B cell (primary cell): Measurements from ENCODE around the gene PHF20. TPM values are rescaled to one million over a fixed set of nuclear protein-coding genes. Genes with fewer than 3 reads are reported as not detected.

Source experiments
- ATAC-seq: fragments of 200-7000 bp; cut with Tn5 transposase; one replicate; pipeline ENCODE4 v1.10.0; 2021; ENCODE audit warnings: low read depth, mild to moderate bottlenecking, moderate number of reproducible peaks, moderate library complexity
- CTCF ChIA-PET: fragments of 350-600 bp; sonication (Branson Sonifier 250); formaldehyde crosslinking; loops from one replicate; lab custom pipeline; 2021; ENCODE audit warnings: antibody characterized with exemption, inconsistent platforms; lab: Charles Lee
- POLR2A ChIA-PET: fragments of 350-600 bp; sonication (Branson Sonifier 250); formaldehyde crosslinking; loops from one replicate; lab custom pipeline; 2021; ENCODE audit warnings: antibody characterized with exemption; lab: Charles Lee
- DNase-seq: peaks from one replicate; pipeline ENCODE4 v3.0.0; 2013
- H2AFZ ChIP-seq: 2 replicates; pipeline ENCODE4 v1.6.1; 2012; ENCODE audit warnings: mild to moderate bottlenecking, low read depth, low read length; ENCODE audit not compliant: insufficient read depth, poor library complexity, severe bottlenecking
- H3K27ac ChIP-seq, 2 donors: 1 replicate in 1 of 2; 2 replicates in 1 of 2; pipeline ENCODE4 v1.5.1; 2012 to 2013; ENCODE audit warnings: low read length in 2 of 2, mild to moderate bottlenecking in 2 of 2, moderate library complexity in 1 of 2
- H3K27me3 ChIP-seq, 4 experiments: fragments of 200-600 bp in 1 of 4; sonication (generic) in 1 of 4; replicated peaks in 1 of 4; 1 replicate in 2 of 4; 2 replicates in 2 of 4; pipeline versions ENCODE4 v1.6.1 to v1.7.0; 2013 to 2016; ENCODE audit warnings: low read length in 3 of 4, mild to moderate bottlenecking in 2 of 4, mixed read lengths in 1 of 4, moderate library complexity in 1 of 4; ENCODE audit not compliant: insufficient read depth in 4 of 4, control insufficient read depth in 3 of 4; ENCODE audit errors: control extremely low read depth in 1 of 4
- H3K36me3 ChIP-seq, 2 experiments: replicated peaks in 1 of 2; 1 replicate in 1 of 2; 2 replicates in 1 of 2; pipeline versions ENCODE4 v1.6.1 to v1.7.1; 2013; ENCODE audit warnings: low read length in 1 of 2; ENCODE audit not compliant: insufficient read depth in 2 of 2, control insufficient read depth in 1 of 2; ENCODE audit errors: control extremely low read depth in 1 of 2, extremely low read depth in 1 of 2
- H3K4me1 ChIP-seq, 2 donors: fragments of 200-600 bp in 1 of 2; sonication (generic) in 1 of 2; 1 replicate in 1 of 2; 2 replicates in 1 of 2; pipeline versions ENCODE4 v1.5.1 to v1.6.1; 2013 to 2017; ENCODE audit warnings: low read length in 2 of 2; ENCODE audit not compliant: control insufficient read depth in 2 of 2, insufficient read depth in 2 of 2
- H3K4me2 ChIP-seq: replicated peaks from 2 replicates; pipeline ENCODE3; 2012; ENCODE audit warnings: mild to moderate bottlenecking, low read depth, low read length; ENCODE audit not compliant: poor library complexity, severe bottlenecking
- H3K4me3 ChIP-seq, 5 experiments: fragments of 200-600 bp in 1 of 5; sonication (generic) in 1 of 5; 1 replicate in 3 of 5; 2 replicates in 2 of 5; pipeline versions ENCODE4 v1.5.1 to v1.7.0; 2011 to 2016; ENCODE audit warnings: low read length in 4 of 5, mild to moderate bottlenecking in 4 of 5, low read depth in 2 of 5, control low read depth in 1 of 5, moderate library complexity in 1 of 5; ENCODE audit not compliant: insufficient read depth in 1 of 5; ENCODE audit errors: control extremely low read depth in 1 of 5, extremely low read depth in 1 of 5
- H3K79me2 ChIP-seq: fragments of 200-600 bp; sonication (generic); one replicate; pipeline ENCODE4 v1.6.0; 2016; ENCODE audit warnings: low read length; ENCODE audit not compliant: control insufficient read depth, insufficient read depth
- H3K9ac ChIP-seq: fragments of 200-600 bp; sonication (generic); 2 replicates; pipeline ENCODE4 v1.6.1; 2017; ENCODE audit warnings: mild to moderate bottlenecking, low read length, moderate library complexity
- H3K9me3 ChIP-seq, 3 donors: one replicate each; pipeline versions ENCODE4 v1.6.1 to v1.7.1; 2013; ENCODE audit warnings: low read length in 2 of 3; ENCODE audit not compliant: control insufficient read depth in 2 of 3, insufficient read depth in 1 of 3; ENCODE audit errors: control extremely low read depth in 1 of 3
- H4K20me1 ChIP-seq: 2 replicates; pipeline ENCODE4 v1.6.0; 2012; ENCODE audit warnings: mild to moderate bottlenecking, low read length; ENCODE audit not compliant: insufficient read depth, control insufficient read depth, poor library complexity, severe bottlenecking
- H3K27ac Mint-ChIP-seq: one replicate; pipeline ENCODE4 v1.8.0; 2021; ENCODE audit warnings: mixed read lengths
- H3K27me3 Mint-ChIP-seq: one replicate; pipeline ENCODE4 v1.8.0; 2021; ENCODE audit warnings: mixed read lengths
- H3K4me1 Mint-ChIP-seq: one replicate; pipeline ENCODE4 v1.8.0; 2021; ENCODE audit warnings: mixed read lengths
- H3K4me3 Mint-ChIP-seq: one replicate; pipeline ENCODE4 v1.8.0; 2021; ENCODE audit warnings: mixed read lengths
- H3K9me3 Mint-ChIP-seq: one replicate; pipeline ENCODE4 v1.8.0; 2022; ENCODE audit warnings: mixed read lengths; ENCODE audit not compliant: insufficient read depth
- EZH2 ChIP-seq: IDR thresholded peaks from 2 replicates; pipeline ENCODE4 v1.6.1; 2012; ENCODE audit warnings: borderline replicate concordance, low read depth, mild to moderate bottlenecking, moderate library complexity, low read length; ENCODE audit not compliant: insufficient read depth, poor library complexity, severe bottlenecking
- WGBS: methylation state at CpG from one replicate; pipeline ENCODE4 v1.1.5; 2013; ENCODE audit warnings: missing lambda C conversion rate; ENCODE audit not compliant: insufficient coverage; 5-methylcytosine and 5-hydroxymethylcytosine counted together
- intact Hi-C: fragments of 100-400 bp; cut with micrococcal nuclease; formaldehyde crosslinking; loops from one replicate; pipeline ENCODE4 v1.10.0; 2022
- polyA plus RNA-seq: library from polyadenylated mRNA; depleted of rRNA; stranded (reverse); fragments of >200 nt; gene quantifications from 2 replicates; pipeline ENCODE4 v1.2.3, GENCODE V29; 2012
- total RNA-seq, 2 donors: library from RNA; stranded (reverse); fragments of 120-200 nt in 1 of 2; gene quantifications; 1 replicate in 1 of 2; 2 replicates in 1 of 2; pipeline versions ENCODE4 v1.2.3 to v1.2.4, GENCODE V29; 2013 to 2022
- TF ChIP-seq, protein P1 (sequence below): fragments of 200-600 bp; IDR thresholded peaks from one replicate; pipeline ENCODE4 v1.8.0; 2022; ENCODE audit warnings: antibody characterized with exemption, mild to moderate bottlenecking

PHF20 gene
- total and polyA plus RNA-seq, 2 donors (not counting 1 experiment from before 2014, with no cell fraction given): 53.6 to 92.3 TPM

DNA sequence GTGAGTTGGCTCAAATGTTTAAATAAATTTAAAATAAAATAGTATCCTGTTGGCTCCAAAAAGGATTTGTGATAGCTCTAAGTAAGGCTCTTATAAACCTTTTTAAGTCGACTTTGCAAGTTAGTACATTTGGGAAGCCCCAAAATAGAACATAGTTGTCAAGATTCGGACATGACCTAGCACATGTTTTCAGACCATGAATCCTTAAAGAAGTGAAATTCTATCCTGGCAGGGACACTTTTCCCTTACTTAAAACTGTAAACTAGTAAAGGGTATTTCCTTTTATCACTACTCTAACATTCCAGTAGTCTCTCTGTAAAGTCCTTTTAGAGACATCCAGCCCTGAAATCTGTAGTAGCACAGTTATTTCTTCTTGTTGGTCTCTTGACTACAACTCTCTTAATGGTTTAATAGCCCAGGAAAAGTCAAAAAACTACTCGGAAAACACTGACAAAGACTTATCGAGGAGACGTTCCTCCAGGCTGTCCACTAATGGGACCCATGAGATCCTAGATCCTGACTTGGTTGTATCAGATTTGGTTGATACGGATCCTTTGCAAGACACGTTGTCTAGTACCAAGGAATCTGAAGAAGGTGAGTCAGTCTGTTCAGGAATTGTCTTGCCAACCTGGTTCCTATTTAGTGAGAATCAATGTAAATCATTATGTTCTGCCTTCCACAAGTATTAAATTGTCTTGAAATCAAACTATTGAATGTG lies 98.9 kb downstream of the PHF20 start:
- Histone ChIP-seq H3K4me2 (no peak overlapping the region), H2AFZ (no peak overlapping the region), H3K9ac (no peak overlapping the region), H3K79me2 (peaks cover 27% of the 10 kb centered on the region), H4K20me1 (no peaks in the 10 kb centered on the region), H3K4me3 (no peak overlapping the region), H3K27ac (no peak overlapping the region), H3K27me3 (no peaks in the 10 kb centered on the region), H3K9me3 (no peaks in the 10 kb centered on the region), H3K4me1 (no peaks in the 10 kb centered on the region), H3K36me3 (peaks cover 9 to 33% of the 10 kb centered on the region in 2 experiments)
- Mint-ChIP-seq H3K27me3 (no peaks in the 10 kb centered on the region), H3K9me3 (no peaks in the 10 kb centered on the region), H3K4me1 (no peaks in the 10 kb centered on the region), H3K4me3 (no peak overlapping the region), H3K27ac (no peak overlapping the region)
- DNase-seq (no peak), ATAC-seq (no peak)
- ChIA-PET POLR2A (no interaction called here), CTCF (no interaction called here)
- 100% methylated on average over 5 of the region's 7 CpGs for WGBS
- intact Hi-C loops: no loop called here
- no peak for TF ChIP-seq EZH2
- TF ChIP-seq, protein P1, sequence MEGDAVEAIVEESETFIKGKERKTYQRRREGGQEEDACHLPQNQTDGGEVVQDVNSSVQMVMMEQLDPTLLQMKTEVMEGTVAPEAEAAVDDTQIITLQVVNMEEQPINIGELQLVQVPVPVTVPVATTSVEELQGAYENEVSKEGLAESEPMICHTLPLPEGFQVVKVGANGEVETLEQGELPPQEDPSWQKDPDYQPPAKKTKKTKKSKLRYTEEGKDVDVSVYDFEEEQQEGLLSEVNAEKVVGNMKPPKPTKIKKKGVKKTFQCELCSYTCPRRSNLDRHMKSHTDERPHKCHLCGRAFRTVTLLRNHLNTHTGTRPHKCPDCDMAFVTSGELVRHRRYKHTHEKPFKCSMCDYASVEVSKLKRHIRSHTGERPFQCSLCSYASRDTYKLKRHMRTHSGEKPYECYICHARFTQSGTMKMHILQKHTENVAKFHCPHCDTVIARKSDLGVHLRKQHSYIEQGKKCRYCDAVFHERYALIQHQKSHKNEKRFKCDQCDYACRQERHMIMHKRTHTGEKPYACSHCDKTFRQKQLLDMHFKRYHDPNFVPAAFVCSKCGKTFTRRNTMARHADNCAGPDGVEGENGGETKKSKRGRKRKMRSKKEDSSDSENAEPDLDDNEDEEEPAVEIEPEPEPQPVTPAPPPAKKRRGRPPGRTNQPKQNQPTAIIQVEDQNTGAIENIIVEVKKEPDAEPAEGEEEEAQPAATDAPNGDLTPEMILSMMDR: no peak

DNA sequence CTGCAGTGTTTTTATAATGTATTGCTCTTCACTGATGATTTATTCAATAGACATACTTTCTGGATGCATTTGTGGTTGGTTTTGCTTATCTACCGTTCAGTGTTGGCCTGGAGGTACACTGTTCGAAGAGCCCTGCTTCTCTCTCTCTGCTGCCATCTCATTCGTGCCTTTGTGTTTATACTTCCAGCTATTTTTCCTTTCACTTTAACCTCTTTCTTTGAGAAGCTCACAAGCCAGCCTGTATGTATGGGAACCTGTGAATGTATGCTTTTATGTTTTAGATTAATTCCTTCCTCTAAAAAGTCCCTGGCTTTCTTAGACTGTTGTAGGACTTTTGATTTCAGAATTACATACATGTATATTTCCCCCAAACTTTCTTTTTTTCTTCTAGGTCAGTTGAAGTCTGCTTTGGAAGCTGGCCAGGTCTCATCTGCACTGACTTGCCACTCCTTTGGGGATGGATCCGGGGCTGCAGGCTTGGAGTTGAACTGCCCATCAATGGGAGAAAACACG lies 99.5 kb downstream of the PHF20 start:
- TF ChIP-seq, protein P1: no peak
- TF ChIP-seq EZH2: no peak
- Histone ChIP-seq H3K9ac (no peak overlapping the region), H3K4me2 (no peak overlapping the region), H3K27ac (no peak overlapping the region), H3K27me3 (no peaks in the 10 kb centered on the region), H3K36me3 (peaks cover 9 to 33% of the 10 kb centered on the region in 2 experiments), H3K79me2 (peaks cover 29% of the 10 kb centered on the region), H3K4me1 (no peaks in the 10 kb centered on the region), H3K4me3 (no peak overlapping the region), H4K20me1 (no peaks in the 10 kb centered on the region), H3K9me3 (no peaks in the 10 kb centered on the region), H2AFZ (no peak overlapping the region)
- H3K27me3 Mint-ChIP-seq: no peaks in the 10 kb centered on the region
- no peaks in the 10 kb centered on the region for H3K9me3 Mint-ChIP-seq
- ChIA-PET CTCF (no interaction called here), POLR2A (no interaction called here)
- no peak overlapping the region for H3K4me3 Mint-ChIP-seq
- no peak overlapping the region for H3K27ac Mint-ChIP-seq
- DNase-seq (no peak), ATAC-seq (no peak)
- H3K4me1 Mint-ChIP-seq: no peaks in the 10 kb centered on the region
- intact Hi-C loops: no loop called here
- 100% methylated on average over 1 of the region's 5 CpGs for WGBS
